ENCODE measurements around the gene ATP7A. TPM values are rescaled to one million over a fixed set of nuclear protein-coding genes. Genes with fewer than 3 reads are reported as not detected.

ATP7A gene
- total and polyA plus RNA-seq, 9 of the 15 experiments (the other 6 are each of a cell fraction or from before 2014, with no cell fraction given): 7.8 to 22.7 (median 11.6) TPM

DNA sequence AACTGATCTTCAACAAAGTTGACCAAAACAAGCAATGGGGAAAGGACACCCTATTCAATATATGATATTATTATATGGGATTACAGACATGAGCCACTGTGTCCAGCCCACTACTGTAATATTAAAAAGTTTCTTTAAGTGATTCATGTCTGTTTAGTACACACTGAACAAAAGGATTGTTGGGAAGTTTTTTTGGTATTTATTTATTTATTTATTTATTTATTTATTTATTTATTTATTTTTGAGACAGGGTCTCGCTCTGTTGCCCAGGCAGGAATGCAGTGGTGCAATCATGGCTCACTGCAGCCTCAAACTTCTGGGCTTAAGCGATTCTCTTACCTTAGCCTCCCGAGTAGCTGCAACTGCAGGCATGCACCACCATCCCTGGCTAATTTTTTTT is 117.3 kb downstream of the ATP7A start:
- Histone ChIP-seq H3K9me3 (replicated peaks; ENCODE audit: control insufficient read depth, insufficient read depth, low read depth, low read length) (no peaks in the 10 kb centered on the region), H3K27ac (ENCODE audit: extremely low read depth, low read depth, low read length) (no peak overlapping the region), H3K4me3 (no peak overlapping the region), H4K20me1 (replicated peaks; ENCODE audit: control insufficient read depth, insufficient read depth, low read length) (no peaks in the 10 kb centered on the region), H3K79me2 (ENCODE audit: control insufficient read depth, insufficient read depth, low read length) (no peaks in the 10 kb centered on the region), H2AFZ (ENCODE audit: low read depth, low read length) (no peak overlapping the region), H3K4me1 (replicated peaks in 1 of 2; ENCODE audit: control insufficient read depth in 2 of 2, insufficient read depth in 2 of 2, low read length in 2 of 2) (no peaks in the 10 kb centered on the region; a peak in 1 of 5 replicates), H3K27me3 (ENCODE audit: control insufficient read depth in 2 of 2, insufficient read depth in 2 of 2, low read length in 2 of 2) (no peaks in the 10 kb centered on the region), H3K4me2 (ENCODE audit: insufficient read depth, low read length) (no peak overlapping the region), H3K9me1 (ENCODE audit: control insufficient read depth, insufficient read depth, low read length) (no peaks in the 10 kb centered on the region), H3K9ac (ENCODE audit: insufficient read depth in 1 of 2, low read depth in 2 of 2, low read length in 2 of 2) (no peak overlapping the region), H3K36me3 (ENCODE audit: control insufficient read depth, insufficient read depth, low read length) (0 out of 3 replicates have a peak, but pooled peaks cover 3% of the 10 kb centered on the region)
- ATAC-seq (no peak), FAIRE-seq (no peak), DNase-seq (ENCODE audit: extremely low read depth in 1 of 4, low spot score in 3 of 4) (no peak)
- ChIA-PET POLR2A (no interaction called here), CTCF (ENCODE audit: low intra/inter-chr PET ratio) (no interaction called here)
- TF ChIP-seq ZNF586 (CRISPR knock-in tag; conservative IDR thresholded peaks at IDR 0.05): no peak
- TF ChIP-seq ILK (tag; IDR thresholded peaks at IDR 0.05; ENCODE audit: borderline replicate concordance, low read depth): no peak
- TF ChIP-seq FIP1L1 (IDR thresholded peaks at IDR 0.05; ENCODE audit: low read depth, low read length, poor library complexity, severe bottlenecking): no peak
- TF ChIP-seq DNMT1 (IDR thresholded peaks at IDR 0.05): no peak
- intact Hi-C loops (cut with micrococcal nuclease) (loop anchor here (10.0 kb wide), 1 partner anchor 1473 kb away; no protein-coding TSS in a partner anchor), in situ Hi-C loops (cut with MboI) (loop anchor here (10.0 kb wide), 2 partner anchors 123 to 1473 kb away; no protein-coding TSS in a partner anchor)
- 71% methylated on average over 1 of the region's 3 CpGs for WGBS (ENCODE audit: insufficient coverage, low coverage, missing lambda C conversion rate)
- no TSS peak for BruUV-seq (replicated peaks)

DNA sequence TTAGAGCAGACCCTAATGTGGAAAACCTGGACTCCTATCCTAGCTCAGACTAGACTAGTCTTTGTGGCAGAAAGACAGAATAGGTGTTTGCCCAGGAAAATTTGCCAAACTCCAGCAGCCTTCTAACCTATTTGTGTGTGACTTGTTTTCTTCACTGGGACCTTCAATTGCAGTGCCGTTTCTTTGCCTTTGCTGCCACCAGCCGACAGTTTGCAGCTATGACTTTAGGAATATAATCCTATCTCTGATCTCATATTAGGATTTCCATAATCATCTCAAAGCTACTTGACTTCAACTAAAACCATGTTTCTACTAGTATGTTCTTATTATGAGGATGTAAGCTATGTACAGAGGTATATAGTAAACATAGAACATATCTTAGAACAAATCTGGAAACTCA is 119.2 kb downstream of the ATP7A start:
- in situ Hi-C loops (cut with MboI): loop anchor here (10.0 kb wide), 2 partner anchors 125 to 1475 kb away; no protein-coding TSS in a partner anchor
- TF ChIP-seq RAD21 (CRISPR knock-in tag; conservative IDR thresholded peaks at IDR 0.05 in 1 of 2, IDR thresholded peaks at IDR 0.05 in 1 of 2) (peak; percentile 52 to 78), PHB (CRISPR knock-in tag; IDR thresholded peaks at IDR 0.05) (no peak), TAF1 (IDR thresholded peaks at IDR 0.05; ENCODE audit: control insufficient read depth, extremely low read depth, insufficient read depth, low read length, severe bottlenecking) (no peak), DEAF1 (CRISPR knock-in tag; IDR thresholded peaks at IDR 0.05) (peak; percentile 16; the same call in 1 of the 2 replicates), TCF3 (CRISPR knock-in tag; IDR thresholded peaks at IDR 0.05) (no peak), TARDBP (IDR thresholded peaks at IDR 0.05) (no peak)

More for the DNA sequence above, 119.2 kb downstream of the ATP7A start:
- H3K4me2 ChIP-seq (ENCODE audit: insufficient read depth, low read length): no peak overlapping the region
- H2AFZ ChIP-seq (ENCODE audit: low read depth, low read length): no peak overlapping the region
- H3K4me3 ChIP-seq: no peak overlapping the region
- no TSS peak for BruUV-seq (replicated peaks)
- H3K9ac ChIP-seq (ENCODE audit: insufficient read depth in 1 of 2, low read depth in 2 of 2, low read length in 2 of 2): no peak overlapping the region
- DNase-seq (ENCODE audit: extremely low read depth in 1 of 4, low spot score in 3 of 4): peak in 3 of 4 experiments; percentile 5 to 42 (median 6)
- H3K79me2 ChIP-seq (ENCODE audit: control insufficient read depth, insufficient read depth, low read length): no peaks in the 10 kb centered on the region
- no peak overlapping the region for H3K27ac ChIP-seq (ENCODE audit: extremely low read depth, low read depth, low read length)
- no peaks in the 10 kb centered on the region for H3K9me1 ChIP-seq (ENCODE audit: control insufficient read depth, insufficient read depth, low read length)
- WGBS (ENCODE audit: insufficient coverage, low coverage, missing lambda C conversion rate): 22% methylated on average over 2 of the region's 2 CpGs
- peak; percentile 67 for FAIRE-seq
- 0 out of 3 replicates have a peak, but pooled peaks cover 3% of the 10 kb centered on the region for H3K36me3 ChIP-seq (ENCODE audit: control insufficient read depth, insufficient read depth, low read length)
- H3K4me1 ChIP-seq (replicated peaks in 1 of 2; ENCODE audit: control insufficient read depth in 2 of 2, insufficient read depth in 2 of 2, low read length in 2 of 2): no peaks in the 10 kb centered on the region
- no peaks in the 10 kb centered on the region for H3K27me3 ChIP-seq (ENCODE audit: control insufficient read depth in 2 of 2, insufficient read depth in 2 of 2, low read length in 2 of 2)
- ChIA-PET POLR2A (no interaction called here), CTCF (ENCODE audit: low intra/inter-chr PET ratio) (no interaction called here)
- intact Hi-C loops (cut with micrococcal nuclease): loop anchor here (10.0 kb wide), 1 partner anchor 1475 kb away; no protein-coding TSS in a partner anchor
- H3K9me3 ChIP-seq (replicated peaks; ENCODE audit: control insufficient read depth, insufficient read depth, low read depth, low read length): no peaks in the 10 kb centered on the region
- no peaks in the 10 kb centered on the region for H4K20me1 ChIP-seq (replicated peaks; ENCODE audit: control insufficient read depth, insufficient read depth, low read length)
- ATAC-seq: peak; percentile 61

Measured in K562 (cell line).